ENCODE results near the gene CELA3A.
A peak's percentile ranks its signal among the peaks of the same experiment; 100 is the strongest.
"Not testable (repeated sequence)": the region's sequence is repeated elsewhere in the genome, so short reads cannot be mapped to it uniquely, and the experiment has no call there.

The CELA3A gene
- 0 reads per million in 3 experiments for total RNA-seq

DNA sequence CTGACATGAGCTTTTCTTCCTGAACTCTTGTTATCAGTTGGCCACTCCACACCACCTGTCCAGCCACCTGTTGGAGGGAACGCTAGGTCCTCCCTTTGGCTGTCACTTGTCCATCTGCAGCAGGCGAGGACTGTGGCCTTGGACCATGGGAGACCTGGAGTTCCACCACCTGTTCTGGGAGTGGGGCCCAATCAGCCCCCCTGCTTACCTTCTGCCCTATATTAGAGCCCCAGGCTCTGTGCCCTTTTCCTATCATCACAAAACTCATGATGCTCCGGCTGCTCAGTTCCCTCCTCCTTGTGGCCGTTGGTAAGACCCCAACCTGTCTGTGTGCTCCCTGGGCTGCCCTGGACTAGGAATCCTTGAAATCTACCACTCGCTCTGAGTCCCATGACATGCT is at the start of gene CELA3A:
Gene CELA3A (plus strand): TSS at position 249 of the 400 bp plus-strand sequence. CDS start 18 bp downstream, at position 267.
- DNase-seq: no peak

DNA sequence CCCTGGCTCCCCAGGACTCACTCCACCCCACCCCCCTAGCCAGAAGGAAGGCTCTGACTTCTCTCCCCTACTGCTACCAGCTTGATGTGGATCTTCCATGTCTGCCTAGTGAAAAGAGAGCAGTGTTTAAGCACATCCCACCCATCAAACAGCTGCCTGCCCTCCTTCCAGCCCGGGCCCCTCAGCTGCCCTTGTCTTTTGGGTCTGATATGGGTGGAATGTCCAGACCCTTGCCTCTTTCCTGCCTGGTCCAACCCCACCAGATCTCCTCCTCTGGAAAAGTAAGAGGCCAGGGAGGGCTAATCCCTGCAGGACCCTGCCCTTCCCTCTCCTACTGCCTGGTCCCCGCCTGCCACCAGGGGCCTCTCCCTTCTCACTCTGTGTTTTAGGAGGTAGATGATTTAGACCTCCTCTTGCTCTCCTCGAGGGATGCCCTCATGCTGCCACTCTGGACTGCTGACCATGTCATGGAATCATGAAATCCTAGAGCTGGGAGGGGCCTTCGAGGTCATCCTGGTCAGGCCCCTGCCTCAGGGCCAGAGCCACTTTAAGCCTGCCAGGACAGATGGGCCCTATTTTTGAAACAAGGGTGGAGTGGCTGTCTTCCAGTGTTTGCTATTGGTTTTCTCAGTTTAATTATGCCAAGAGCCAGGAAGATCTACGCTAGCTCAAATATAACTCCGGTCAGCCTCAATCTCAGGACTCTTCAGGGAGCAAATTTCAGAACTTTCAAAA is 48.5 kb upstream of the CELA3A start:
- DNase-seq: no peak

DNA sequence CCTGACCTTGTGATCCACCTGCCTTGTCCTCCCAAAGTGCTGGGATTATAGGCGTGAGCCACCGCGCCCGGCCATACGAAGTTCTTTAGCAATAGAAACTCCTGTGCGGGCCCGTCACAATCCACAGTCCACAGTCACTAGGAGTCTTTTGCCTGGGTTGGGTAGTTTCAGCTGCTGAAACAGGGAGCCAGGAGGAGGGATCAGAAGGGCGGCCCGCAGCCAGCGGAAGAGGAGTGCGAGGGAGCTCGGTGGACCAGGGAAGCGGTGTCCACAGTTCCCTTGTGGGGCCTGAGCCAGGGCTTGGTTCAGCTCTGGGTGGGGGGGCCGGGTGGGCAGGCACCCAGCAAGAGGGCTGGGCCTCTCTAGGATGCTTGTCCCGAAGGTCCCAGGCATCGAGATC is 46.4 kb upstream of the CELA3A start:
- no peak for DNase-seq

DNA sequence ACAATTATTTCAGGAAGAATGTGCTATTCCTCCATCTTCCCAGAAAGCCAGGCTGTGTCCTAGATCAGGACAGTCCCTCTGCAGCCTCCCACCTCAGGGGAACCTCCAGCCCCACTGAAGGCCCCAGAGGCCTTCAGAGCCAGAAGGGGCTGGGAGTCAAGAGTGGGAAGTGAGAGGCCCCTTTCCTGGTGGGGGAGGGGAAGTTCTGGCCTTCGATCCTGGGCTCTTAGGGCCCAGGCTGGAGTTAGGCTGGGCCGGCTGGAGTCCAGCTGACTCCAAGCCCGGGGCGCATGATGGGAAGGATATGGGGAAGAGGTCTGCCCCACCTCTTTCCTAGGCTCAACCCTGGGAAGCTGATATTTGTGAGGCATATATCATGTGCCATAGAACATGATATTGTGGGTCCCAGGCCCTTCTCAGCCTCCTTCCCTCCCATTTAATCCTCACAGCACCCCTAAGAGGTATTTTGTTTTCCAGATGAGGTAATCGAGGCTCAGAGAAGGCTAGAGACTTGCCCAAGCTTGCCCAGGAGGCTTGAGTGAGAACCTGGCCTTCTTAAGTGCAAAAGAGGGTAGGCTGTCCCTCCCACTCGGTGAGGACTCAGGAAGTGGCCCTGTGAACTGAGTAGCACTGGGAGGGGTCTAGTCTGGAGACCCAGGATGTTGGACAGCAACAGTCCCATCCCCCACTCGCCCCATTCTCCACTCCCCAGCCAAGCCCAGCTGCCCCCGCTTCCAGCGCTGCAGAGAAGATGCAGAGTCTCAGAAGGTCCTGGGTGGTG is 45.8 kb upstream of the CELA3A start:
- DNase-seq: no peak

DNA sequence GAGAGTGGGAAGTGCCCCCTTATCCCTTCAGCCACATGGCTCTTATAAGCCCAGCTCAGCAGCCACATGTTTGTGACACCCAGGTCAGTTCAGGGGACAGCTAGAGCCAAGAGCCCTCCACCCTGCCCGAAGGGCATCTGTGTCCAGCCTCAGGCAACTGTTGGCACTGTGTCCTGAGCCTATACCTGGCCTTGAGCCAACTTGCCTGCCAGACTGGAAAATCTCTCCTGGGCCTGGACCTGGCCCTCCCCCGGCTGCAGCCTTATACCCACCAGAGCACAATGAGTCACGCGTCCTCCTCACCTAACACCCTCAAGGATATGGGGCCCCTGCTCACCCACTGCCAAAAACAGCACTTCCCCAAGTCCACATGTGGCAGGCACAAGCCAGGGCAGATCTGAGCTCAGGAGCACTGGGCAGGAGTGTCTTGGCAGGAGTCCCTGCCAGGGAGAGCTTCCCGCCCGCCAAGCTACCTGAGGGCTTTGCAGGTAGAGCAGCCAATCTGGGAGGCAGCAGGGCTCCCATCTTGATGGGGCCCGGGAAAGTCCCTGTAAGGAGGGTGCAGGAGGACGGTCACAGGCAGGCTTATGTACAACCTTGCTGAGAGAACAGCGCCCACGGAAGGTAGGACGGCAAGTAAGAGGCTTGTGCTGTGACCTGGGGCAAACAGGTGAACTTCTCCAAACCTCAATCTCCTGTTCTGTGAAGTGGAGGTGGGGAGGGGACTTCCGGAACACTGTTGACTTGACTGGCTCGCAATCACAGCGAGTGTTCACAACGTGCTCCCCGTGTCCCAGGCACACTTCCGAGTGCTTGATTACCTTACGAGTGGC is 44.5 kb upstream of the CELA3A start:
- peak; percentile 78 for DNase-seq

GRCh38 chr1:21961337-21961736 is 40.1 kb upstream of the CELA3A start:
- no peak for DNase-seq

- DNase-seq: no peak
Observed at GRCh38 chr1:21961799-21962198, 39.7 kb upstream of the CELA3A start.

GRCh38 chr1:21963477-21964217 is 37.8 kb upstream of the CELA3A start:
- peak; percentile 74 for DNase-seq

- DNase-seq: no peak
Observed at GRCh38 chr1:21966247-21967000, 35.0 kb upstream of the CELA3A start.

GRCh38 chr1:21967216-21967615 is 34.2 kb upstream of the CELA3A start:
- not testable (repeated sequence) for DNase-seq

DNA sequence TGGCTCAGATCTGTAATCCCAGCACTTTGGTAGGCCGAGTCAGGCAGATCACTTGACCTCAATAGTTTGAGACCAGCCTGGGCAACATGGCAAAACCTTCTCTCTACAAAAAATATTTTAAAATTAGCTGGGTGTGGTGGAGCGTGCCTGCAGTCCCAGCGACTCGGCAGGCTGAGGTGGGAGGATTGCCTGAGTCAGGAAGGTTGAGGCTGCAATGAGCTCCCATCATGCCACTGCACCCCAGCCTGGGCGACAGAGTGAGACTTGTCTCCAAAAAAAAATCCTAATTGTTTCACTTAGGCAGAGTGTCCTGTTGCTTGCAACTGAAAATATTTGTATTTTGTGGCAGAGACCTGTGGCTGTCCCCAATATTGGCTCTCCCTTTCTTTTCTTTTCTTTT is 32.4 kb upstream of the CELA3A start:
- not testable (repeated sequence) for DNase-seq

DNA sequence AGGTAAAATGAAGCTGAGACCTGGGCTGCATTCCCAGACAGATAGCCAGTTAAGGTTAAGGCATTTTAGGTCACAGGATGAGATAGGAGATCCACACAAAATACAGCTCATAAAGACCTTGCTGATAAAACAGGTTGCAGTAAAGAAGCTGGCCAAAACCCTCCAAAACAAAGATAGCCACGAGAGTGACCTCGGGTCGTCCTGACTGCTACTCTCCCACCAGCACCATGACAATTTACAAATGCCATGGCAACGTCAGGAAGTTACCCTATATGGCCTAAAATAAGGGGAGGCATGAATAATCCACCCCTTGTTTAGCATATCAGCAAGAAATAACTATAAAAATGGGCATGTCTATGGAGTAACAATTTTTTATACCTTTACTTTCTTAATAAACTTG is 30.9 kb upstream of the CELA3A start:
- not testable (repeated sequence) for DNase-seq

- not testable (repeated sequence) for DNase-seq
Observed at GRCh38 chr1:21972973-21973441, 28.4 kb upstream of the CELA3A start.

DNA sequence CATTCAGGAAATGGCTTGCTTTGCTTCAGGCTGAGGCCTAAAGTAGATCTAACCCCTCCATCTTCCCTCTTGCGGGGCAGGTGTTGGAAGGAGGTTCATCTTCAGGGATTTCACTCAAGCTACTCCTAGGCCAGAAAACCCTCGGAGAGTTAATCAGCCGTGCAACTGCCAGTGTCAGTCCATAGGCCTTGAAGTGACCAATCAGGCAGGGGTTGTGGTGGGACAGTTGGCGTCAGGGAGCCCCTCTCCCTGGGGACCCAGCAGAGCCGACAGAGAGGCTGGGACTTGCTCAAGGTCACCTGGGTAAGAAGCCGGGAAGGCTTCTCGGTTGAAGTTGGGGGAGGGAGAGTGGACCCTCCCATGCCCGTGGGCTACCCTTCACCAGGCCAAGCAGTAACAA is 27.5 kb upstream of the CELA3A start:
- not testable (repeated sequence) for DNase-seq

- DNase-seq: not testable (repeated sequence)
Observed at GRCh38 chr1:21974699-21975098, 26.8 kb upstream of the CELA3A start.

GRCh38 chr1:21975296-21975695 is 26.2 kb upstream of the CELA3A start:
- not testable (repeated sequence) for DNase-seq

DNA sequence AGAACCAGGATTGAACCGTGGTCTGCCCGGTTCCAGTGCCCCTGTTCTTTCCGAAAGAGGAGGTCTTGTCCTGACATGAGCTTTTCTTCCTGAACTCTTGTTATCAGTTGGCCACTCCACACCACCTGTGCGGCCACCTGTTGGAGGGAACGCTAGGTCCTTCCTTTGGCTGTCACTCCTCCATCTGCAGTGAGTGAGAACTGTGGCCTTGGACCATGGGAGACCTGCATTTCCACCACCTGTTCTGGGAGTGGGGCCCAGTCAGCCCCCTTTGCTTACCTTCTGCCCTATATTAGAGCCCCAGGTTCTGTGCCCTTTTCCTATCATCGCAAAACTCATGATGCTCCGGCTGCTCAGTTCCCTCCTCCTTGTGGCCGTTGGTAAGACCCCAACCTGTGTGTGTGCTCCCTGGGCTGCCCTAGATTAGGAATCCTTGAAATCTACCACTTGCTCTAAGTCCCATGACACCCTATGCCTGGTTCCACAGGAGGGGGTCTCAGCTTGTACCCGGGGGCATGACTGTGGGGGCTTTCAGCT is 24.7 kb upstream of the CELA3A start, which contains the start of gene CELA3B:
Gene CELA3B (plus strand): TSS at position 320 of the 537 bp plus-strand sequence. CDS start 18 bp downstream, at position 338.
- not testable (repeated sequence) for DNase-seq

DNA sequence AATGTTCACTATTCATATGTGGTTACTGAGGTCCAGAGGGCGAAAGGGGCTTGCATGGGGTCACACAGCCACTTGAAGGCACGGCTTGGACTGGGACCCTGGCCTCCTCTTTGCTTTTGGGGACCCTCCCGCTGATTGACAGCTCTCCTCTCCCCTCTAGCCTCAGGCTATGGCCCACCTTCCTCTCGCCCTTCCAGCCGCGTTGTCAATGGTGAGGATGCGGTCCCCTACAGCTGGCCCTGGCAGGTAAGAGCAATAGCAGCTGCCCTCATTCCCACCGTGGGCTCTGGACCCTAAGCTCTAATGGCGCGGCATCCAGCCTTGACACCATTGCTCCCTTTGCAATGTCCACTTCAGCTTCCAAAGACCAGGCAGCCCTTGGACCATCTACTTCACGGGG is 23.2 kb upstream of the CELA3A start:
- DNase-seq: not testable (repeated sequence)

DNA sequence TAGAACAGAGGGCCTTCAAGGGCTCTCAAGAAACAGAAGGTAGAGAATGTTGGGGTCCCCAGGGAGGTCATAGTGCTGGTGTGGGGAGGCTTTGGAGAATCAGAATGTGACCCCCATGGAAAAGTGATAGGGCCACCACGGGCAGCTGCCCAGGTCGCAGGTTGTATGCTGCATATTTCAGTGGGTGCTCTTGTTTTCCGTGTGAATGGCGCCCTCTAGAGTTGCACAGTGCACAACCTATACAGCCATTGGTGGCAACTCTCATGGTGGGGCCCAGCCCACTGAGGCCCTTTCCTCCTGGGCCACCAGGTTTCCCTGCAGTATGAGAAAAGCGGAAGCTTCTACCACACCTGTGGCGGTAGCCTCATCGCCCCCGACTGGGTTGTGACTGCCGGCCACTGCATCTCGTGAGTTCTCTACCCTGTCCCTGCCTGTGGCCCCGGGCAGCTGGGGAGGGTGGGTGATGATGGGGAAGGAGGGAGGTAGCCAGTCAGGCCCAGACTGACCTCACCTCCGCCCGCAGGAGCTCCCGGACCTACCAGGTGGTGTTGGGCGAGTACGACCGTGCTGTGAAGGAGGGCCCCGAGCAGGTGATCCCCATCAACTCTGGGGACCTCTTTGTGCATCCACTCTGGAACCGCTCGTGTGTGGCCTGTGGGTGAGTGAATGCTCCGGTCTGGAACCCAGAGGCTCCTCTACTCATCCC is 20.8 kb upstream of the CELA3A start:
- not testable (repeated sequence) for DNase-seq

DNA sequence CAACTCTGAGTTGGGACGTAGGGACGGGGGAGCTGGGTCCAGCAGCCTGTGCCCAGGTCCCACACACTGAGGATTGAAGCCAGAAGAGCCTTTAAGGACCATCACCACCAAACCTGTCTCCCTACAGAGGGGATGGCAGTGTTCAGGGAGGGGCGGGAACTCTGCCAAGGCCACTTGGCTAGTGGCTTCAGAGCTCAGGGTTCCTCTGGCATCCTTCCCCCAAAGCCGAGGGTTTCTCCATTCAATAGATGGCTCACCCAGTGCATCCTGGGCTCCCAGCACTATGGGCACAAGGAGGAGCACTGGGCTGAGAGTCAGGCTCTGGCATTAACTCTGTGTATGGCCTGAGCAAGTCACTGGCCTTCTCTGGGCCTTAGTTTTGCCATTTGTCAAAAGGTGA is 20.2 kb upstream of the CELA3A start:
- DNase-seq: not testable (repeated sequence)
